ENCODE data around the gene DTNBP1.

DNA sequence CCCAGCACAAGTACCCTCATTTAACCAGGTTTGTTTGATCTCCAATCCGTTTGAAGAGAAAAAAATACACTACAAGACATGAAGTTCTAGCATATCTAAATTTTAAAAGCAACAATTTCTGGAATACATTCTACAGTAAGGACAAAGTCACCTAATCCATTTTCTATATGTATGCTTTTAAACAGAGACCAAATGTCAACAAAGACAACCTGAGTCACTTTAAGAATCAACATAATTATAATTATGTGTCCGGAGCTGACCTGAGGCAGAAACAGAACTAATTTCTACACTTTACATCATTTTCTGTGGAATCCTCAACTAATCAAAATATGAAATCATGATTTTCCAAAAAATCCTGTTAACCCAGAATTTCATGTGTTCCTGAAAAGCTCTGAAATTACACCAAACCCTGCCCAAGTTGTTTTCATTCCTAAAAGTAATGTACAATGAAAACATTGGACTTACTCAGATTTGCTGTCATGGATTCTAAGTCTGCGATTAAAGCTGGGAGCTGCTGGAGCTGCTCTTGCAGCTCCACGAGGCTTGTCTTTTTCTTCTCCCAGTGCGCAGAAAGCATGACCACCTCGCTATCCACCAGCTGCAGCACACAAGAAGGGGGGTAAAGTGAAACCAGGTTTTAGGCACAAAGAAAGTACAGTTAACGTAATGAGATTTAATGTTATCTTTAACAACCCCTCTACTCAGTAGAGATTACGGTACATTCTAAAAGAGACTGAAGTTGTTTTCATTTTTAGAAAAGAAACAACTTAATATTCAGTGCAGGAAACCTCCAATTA is 35.8 kb downstream of the DTNBP1 start:
- TF ChIP-seq CTCF (IDR thresholded peaks at IDR 0.05) (no peak), POLR2A (IDR thresholded peaks at IDR 0.05) (no peak)

Data from adrenal gland (tissue), 5 donors.